H9 (cell line): ENCODE results near the gene TRIM40. TPM values are rescaled to one million over a fixed set of nuclear protein-coding genes. Genes with fewer than 3 reads are reported as not detected.

ENCODE experiments used
- DNase-seq: peaks from one replicate; pipeline ENCODE4 v3.0.0-alpha.2; 2017
- H2AFZ ChIP-seq: one replicate; pipeline ENCODE4 v1.6.1; 2013; ENCODE audit warnings: mild to moderate bottlenecking, low read length, control low read depth, moderate library complexity
- H2AK5ac ChIP-seq: 2 replicates; pipeline ENCODE4 v1.6.1; 2013; ENCODE audit warnings: low read length, control low read depth, mixed read lengths; ENCODE audit not compliant: insufficient read length
- H2BK120ac ChIP-seq: one replicate; pipeline ENCODE4 v1.6.1; 2013; ENCODE audit warnings: low read depth, mild to moderate bottlenecking, low read length, control low read depth, inconsistent platforms; ENCODE audit not compliant: poor library complexity, severe bottlenecking
- H2BK12ac ChIP-seq: 2 replicates; pipeline ENCODE4 v1.6.1; 2013; ENCODE audit warnings: low read length, control low read depth, mixed read lengths, low read depth; ENCODE audit not compliant: insufficient read length
- H2BK15ac ChIP-seq: 2 replicates; pipeline ENCODE4 v1.6.1; 2013; ENCODE audit warnings: low read depth, low read length, control low read depth
- H2BK20ac ChIP-seq: one replicate; pipeline ENCODE4 v1.6.1; 2013; ENCODE audit warnings: low read depth, mild to moderate bottlenecking, low read length, control low read depth, inconsistent platforms; ENCODE audit not compliant: poor library complexity, severe bottlenecking
- H2BK5ac ChIP-seq: 2 replicates; pipeline ENCODE4 v1.6.1; 2013; ENCODE audit warnings: low read length, control low read depth, mixed read lengths; ENCODE audit not compliant: insufficient read length
- H3K14ac ChIP-seq: 2 replicates; pipeline ENCODE4 v1.6.1; 2013; ENCODE audit warnings: low read length, control low read depth; ENCODE audit not compliant: insufficient read depth
- H3K18ac ChIP-seq: 2 replicates; pipeline ENCODE4 v1.6.1; 2013; ENCODE audit warnings: low read depth, mild to moderate bottlenecking, mixed read lengths, low read length, control low read depth; ENCODE audit not compliant: insufficient read length
- H3K23ac ChIP-seq: 2 replicates; pipeline ENCODE4 v1.6.1; 2013; ENCODE audit warnings: low read length, control low read depth, mixed read lengths, low read depth; ENCODE audit not compliant: insufficient read length
- H3K23me2 ChIP-seq: 2 replicates; pipeline ENCODE4 v1.6.1; 2013; ENCODE audit warnings: low read depth, mild to moderate bottlenecking, mixed read lengths, low read length, control low read depth; ENCODE audit not compliant: insufficient read length, poor library complexity, severe bottlenecking
- H3K27ac ChIP-seq: 2 replicates; pipeline ENCODE4 v1.5.1; 2013; ENCODE audit warnings: low read length, control low read depth, mixed read lengths, low read depth; ENCODE audit not compliant: insufficient read length
- H3K27me3 ChIP-seq: 2 replicates; pipeline ENCODE4 v1.6.1; 2013; ENCODE audit warnings: low read length, control low read depth, inconsistent platforms; ENCODE audit not compliant: insufficient read depth
- H3K4ac ChIP-seq: 2 replicates; pipeline ENCODE4 v1.6.1; 2013; ENCODE audit warnings: low read depth, mild to moderate bottlenecking, control low read depth, inconsistent platforms, low read length, moderate library complexity
- H3K4me1 ChIP-seq: 2 replicates; pipeline ENCODE4 v1.6.1; 2013; ENCODE audit warnings: low read length, control low read depth, inconsistent platforms; ENCODE audit not compliant: insufficient read depth
- H3K4me2 ChIP-seq: 2 replicates; pipeline ENCODE4 v1.6.1; 2013; ENCODE audit warnings: low read length, control low read depth, mixed read lengths; ENCODE audit not compliant: insufficient read length, insufficient read depth
- H3K56ac ChIP-seq: 2 replicates; pipeline ENCODE4 v1.6.1; 2013; ENCODE audit warnings: low read depth, mild to moderate bottlenecking, mixed read lengths, low read length, control low read depth; ENCODE audit not compliant: insufficient read length
- H3K79me1 ChIP-seq: 2 replicates; pipeline ENCODE4 v1.6.1; 2013; ENCODE audit warnings: low read depth, mild to moderate bottlenecking, moderate library complexity, low read length, control low read depth, inconsistent platforms; ENCODE audit not compliant: insufficient read depth, poor library complexity, severe bottlenecking
- H3K79me2 ChIP-seq: 2 replicates; pipeline ENCODE4 v1.6.1; 2013; ENCODE audit warnings: low read length, control low read depth, inconsistent platforms; ENCODE audit not compliant: insufficient read depth
- H3K9ac ChIP-seq: 2 replicates; pipeline ENCODE4 v1.6.1; 2013; ENCODE audit warnings: low read length, control low read depth, mixed read lengths; ENCODE audit not compliant: insufficient read length; ENCODE audit errors: extremely low read depth
- H3K9me3 ChIP-seq: one replicate; pipeline ENCODE4 v1.6.1; 2013; ENCODE audit warnings: low read depth, low read length, inconsistent platforms; ENCODE audit not compliant: control insufficient read depth
- H3T11ph ChIP-seq: one replicate; pipeline ENCODE4 v1.6.1; 2013; ENCODE audit warnings: mild to moderate bottlenecking, low read length, control low read depth, inconsistent platforms
- H4K20me1 ChIP-seq: one replicate; pipeline ENCODE4 v1.6.1; 2013; ENCODE audit not compliant: control insufficient read depth, insufficient read length, insufficient read depth
- H4K5ac ChIP-seq: 2 replicates; pipeline ENCODE4 v1.6.1; 2013; ENCODE audit warnings: low read depth, mild to moderate bottlenecking, mixed read lengths, low read length, control low read depth; ENCODE audit not compliant: insufficient read length
- H4K8ac ChIP-seq: replicated peaks from 2 replicates; pipeline ENCODE4 v1.6.1; 2013; ENCODE audit warnings: low read length, control low read depth, mixed read lengths, low read depth; ENCODE audit not compliant: insufficient read length
- H4K91ac ChIP-seq: 2 replicates; pipeline ENCODE4 v1.6.1; 2013; ENCODE audit warnings: low read depth, mild to moderate bottlenecking, moderate library complexity, mixed read lengths, low read length, control low read depth; ENCODE audit not compliant: insufficient read length
- H3K27ac Mint-ChIP-seq, 3 experiments: 2 replicates in 2 of 3; 3 replicates in 1 of 3; pipeline ENCODE4 v1.8.0; 2020 to 2021; ENCODE audit warnings: mixed read lengths in 3 of 3, mild to moderate bottlenecking in 1 of 3, moderate library complexity in 1 of 3
- H3K27me3 Mint-ChIP-seq: 2 replicates; pipeline ENCODE4 v1.8.0; 2021; ENCODE audit warnings: low read depth, mild to moderate bottlenecking, moderate library complexity, mixed read lengths
- H3K36me3 Mint-ChIP-seq, 3 experiments: 2 replicates in 2 of 3; 3 replicates in 1 of 3; pipeline ENCODE4 v1.8.0; 2020 to 2021; ENCODE audit warnings: low read depth in 3 of 3, mixed read lengths in 3 of 3; ENCODE audit not compliant: insufficient read depth in 1 of 3
- H3K4me1 Mint-ChIP-seq, 2 experiments: 2 replicates each; pipeline ENCODE4 v1.8.0; 2020; ENCODE audit warnings: mixed read lengths in 2 of 2
- H3K4me3 Mint-ChIP-seq, 2 experiments: 2 replicates in 1 of 2; 3 replicates in 1 of 2; pipeline ENCODE4 v1.8.0; 2020 to 2021; ENCODE audit warnings: mild to moderate bottlenecking in 2 of 2, mixed read lengths in 2 of 2, moderate library complexity in 1 of 2
- H3K9me3 Mint-ChIP-seq, 2 experiments: 2 replicates in 1 of 2; 3 replicates in 1 of 2; pipeline ENCODE4 v1.8.0; 2020; ENCODE audit warnings: mild to moderate bottlenecking in 2 of 2, mixed read lengths in 2 of 2, moderate library complexity in 1 of 2
- WGBS: extraction: QIAGEN DNeasy Blood & Tissue Kit; methylation state at CpG from one replicate; pipeline ENCODE4 v1.1.7; 2013; ENCODE audit warnings: missing lambda C conversion rate, low lambda C conversion rate, mixed read lengths; ENCODE audit not compliant: insufficient read length; ENCODE audit errors: extremely low coverage; 5-methylcytosine and 5-hydroxymethylcytosine counted together
- total RNA-seq: library from RNA; stranded (reverse); gene quantifications from 2 replicates; pipeline ENCODE4 v1.2.1, GENCODE V29; 2021
- TF ChIP-seq, protein P1 (sequence below): fragments of 200-600 bp; sonication (generic); conservative IDR thresholded peaks from 3 replicates; pipeline ENCODE4 v1.8.0; 2021; ENCODE audit warnings: antibody characterized with exemption, mild to moderate bottlenecking

Gene TRIM40
- total RNA-seq, 1 experiment from 2014 or later, result not detected

DNA sequence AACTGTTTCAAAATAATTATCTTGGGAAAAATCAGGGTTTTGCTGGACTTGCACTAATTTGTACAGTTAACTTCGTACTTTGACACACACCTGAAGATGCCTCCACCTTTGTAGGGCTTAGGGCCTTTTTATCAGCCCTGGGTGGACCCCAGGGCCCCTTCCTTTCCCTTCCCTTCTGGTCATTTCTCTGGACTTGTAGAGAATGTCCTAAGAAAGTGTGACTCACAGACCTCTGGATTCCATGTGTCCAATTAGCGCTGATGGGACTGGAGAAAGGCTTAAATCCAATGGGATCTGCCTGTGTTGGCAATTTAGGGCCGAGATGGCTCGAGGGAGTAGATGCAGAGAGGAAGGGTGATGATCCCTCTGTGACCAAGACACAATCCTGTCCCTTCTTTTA, 36.7 kb downstream of the TRIM40 start:
- Histone ChIP-seq H2AK5ac (no peak overlapping the region), H3K27me3 (peaks cover 6% of the 10 kb centered on the region; the same call in 1 of the 2 replicates), H3K4me1 (no peaks in the 10 kb centered on the region), H2BK20ac (no peak overlapping the region), H3K79me2 (no peaks in the 10 kb centered on the region), H4K8ac (no peak overlapping the region), H4K91ac (no peak overlapping the region), H2BK5ac (no peak overlapping the region), H3K27ac (no peak overlapping the region), H3K4ac (no peak overlapping the region), H3K23ac (no peak overlapping the region), H3K79me1 (no peaks in the 10 kb centered on the region), H2BK120ac (no peak overlapping the region), H3K9me3 (no peaks in the 10 kb centered on the region), H3K23me2 (peaks cover 9% of the 10 kb centered on the region), H3K56ac (no peak overlapping the region), H4K5ac (no peak overlapping the region), H3K18ac (no peak overlapping the region), H3K9ac (no peak overlapping the region), H4K20me1 (no peaks in the 10 kb centered on the region), H3K14ac (no peak overlapping the region), H2BK12ac (no peak overlapping the region), H2BK15ac (no peak overlapping the region), H2AFZ (no peak overlapping the region), H3T11ph (no peak overlapping the region), H3K4me2 (no peak overlapping the region)
- no peak for DNase-seq
- Mint-ChIP-seq H3K4me1 (peaks cover 8% of the 10 kb centered on the region in 2 experiments), H3K27ac (no peak overlapping the region), H3K4me3 (no peak overlapping the region), H3K9me3 (peaks cover 0 to 3% of the 10 kb centered on the region in 2 experiments; a peak in 1 of 5 replicates), H3K36me3 (no peaks in the 10 kb centered on the region), H3K27me3 (peaks cover 86% of the 10 kb centered on the region)
- TF ChIP-seq, protein P1, sequence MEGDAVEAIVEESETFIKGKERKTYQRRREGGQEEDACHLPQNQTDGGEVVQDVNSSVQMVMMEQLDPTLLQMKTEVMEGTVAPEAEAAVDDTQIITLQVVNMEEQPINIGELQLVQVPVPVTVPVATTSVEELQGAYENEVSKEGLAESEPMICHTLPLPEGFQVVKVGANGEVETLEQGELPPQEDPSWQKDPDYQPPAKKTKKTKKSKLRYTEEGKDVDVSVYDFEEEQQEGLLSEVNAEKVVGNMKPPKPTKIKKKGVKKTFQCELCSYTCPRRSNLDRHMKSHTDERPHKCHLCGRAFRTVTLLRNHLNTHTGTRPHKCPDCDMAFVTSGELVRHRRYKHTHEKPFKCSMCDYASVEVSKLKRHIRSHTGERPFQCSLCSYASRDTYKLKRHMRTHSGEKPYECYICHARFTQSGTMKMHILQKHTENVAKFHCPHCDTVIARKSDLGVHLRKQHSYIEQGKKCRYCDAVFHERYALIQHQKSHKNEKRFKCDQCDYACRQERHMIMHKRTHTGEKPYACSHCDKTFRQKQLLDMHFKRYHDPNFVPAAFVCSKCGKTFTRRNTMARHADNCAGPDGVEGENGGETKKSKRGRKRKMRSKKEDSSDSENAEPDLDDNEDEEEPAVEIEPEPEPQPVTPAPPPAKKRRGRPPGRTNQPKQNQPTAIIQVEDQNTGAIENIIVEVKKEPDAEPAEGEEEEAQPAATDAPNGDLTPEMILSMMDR, result no peak
- no CpG with 5 or more reads among the region's 4 CpGs for WGBS
